ENCODE results near the gene TMBIM1. TPM values are rescaled to one million over a fixed set of nuclear protein-coding genes. Genes with fewer than 3 reads are reported as not detected.
"Not testable (repeated sequence)": the region's sequence is repeated elsewhere in the genome, so short reads cannot be mapped to it uniquely, and the experiment has no call there.

Gene TMBIM1
- total RNA-seq, 1 donor from 2014 or later, result 9.4 TPM

- FAIRE-seq (no peak), DNase-seq (ENCODE audit: low spot score in 2 of 2) (no peak)
These were observed 27.6 kb upstream of the TMBIM1 start for GRCh38 chr2:218319813-218320365.

GRCh38 chr2:218318241-218318640, 25.9 kb upstream of the TMBIM1 start:
- no peak for FAIRE-seq
- no peak for DNase-seq (ENCODE audit: low spot score in 2 of 2)

- DNase-seq (ENCODE audit: low spot score in 2 of 2), result no peak
- no peak for FAIRE-seq
These were observed 25.5 kb upstream of the TMBIM1 start for GRCh38 chr2:218317835-218318234.

GRCh38 chr2:218317303-218317630, 25.0 kb upstream of the TMBIM1 start:
- no peak for FAIRE-seq
- no peak for DNase-seq (ENCODE audit: low spot score in 2 of 2)

- no peak for FAIRE-seq
- DNase-seq (ENCODE audit: low spot score in 2 of 2), result no peak
These were observed 23.1 kb upstream of the TMBIM1 start for GRCh38 chr2:218315397-218315796.

GRCh38 chr2:218314764-218315163, 22.5 kb upstream of the TMBIM1 start:
- not testable (repeated sequence) for FAIRE-seq; DNase-seq (ENCODE audit: low spot score in 2 of 2)

- no peak for DNase-seq (ENCODE audit: low spot score in 2 of 2)
- FAIRE-seq, result no peak
These were observed 21.1 kb upstream of the TMBIM1 start for GRCh38 chr2:218313356-218313755.

- DNase-seq (ENCODE audit: low spot score in 2 of 2), result no peak
- no peak for FAIRE-seq
These were observed 20.0 kb upstream of the TMBIM1 start for GRCh38 chr2:218312267-218312756.

- not testable (repeated sequence) for FAIRE-seq; DNase-seq (ENCODE audit: low spot score in 2 of 2)
These were observed 19.4 kb upstream of the TMBIM1 start for GRCh38 chr2:218311541-218312266.

GRCh38 chr2:218310853-218311540, 18.7 kb upstream of the TMBIM1 start:
- DNase-seq (ENCODE audit: low spot score in 2 of 2), result no peak
- no peak for FAIRE-seq

GRCh38 chr2:218307415-218308090, 15.2 kb upstream of the TMBIM1 start:
- DNase-seq (ENCODE audit: low spot score in 2 of 2) (no peak), FAIRE-seq (no peak)

GRCh38 chr2:218306184-218306920, 14.0 kb upstream of the TMBIM1 start:
- FAIRE-seq, result no peak

GRCh38 chr2:218305383-218305782, 13.1 kb upstream of the TMBIM1 start:
- FAIRE-seq, result no peak
- no peak for DNase-seq (ENCODE audit: low spot score in 2 of 2)

More at GRCh38 chr2:218306184-218306920, 14.0 kb upstream of the TMBIM1 start:
- DNase-seq (ENCODE audit: low spot score in 2 of 2), result no peak

- FAIRE-seq (no peak), DNase-seq (ENCODE audit: low spot score in 2 of 2) (peak in 1 of 2 donors; percentile 62)
These were observed 9.0 kb upstream of the TMBIM1 start for GRCh38 chr2:218301176-218301819.

GRCh38 chr2:218300141-218300540, 7.8 kb upstream of the TMBIM1 start:
- no peak for FAIRE-seq
- DNase-seq (ENCODE audit: low spot score in 2 of 2), result no peak

- FAIRE-seq, result no peak
These were observed 6.1 kb upstream of the TMBIM1 start for GRCh38 chr2:218298314-218298875.

GRCh38 chr2:218296847-218297246, 4.5 kb upstream of the TMBIM1 start:
- FAIRE-seq (no peak), DNase-seq (ENCODE audit: low spot score in 2 of 2) (no peak)

More at GRCh38 chr2:218298314-218298875, 6.1 kb upstream of the TMBIM1 start:
- DNase-seq (ENCODE audit: low spot score in 2 of 2), result no peak

GRCh38 chr2:218296200-218296599, 3.9 kb upstream of the TMBIM1 start:
- FAIRE-seq, result no peak
- DNase-seq (ENCODE audit: low spot score in 2 of 2), result no peak

GRCh38 chr2:218295029-218295428, 2.7 kb upstream of the TMBIM1 start:
- DNase-seq (ENCODE audit: low spot score in 2 of 2) (no peak), FAIRE-seq (no peak)
